Thyroid gland (tissue), 4 donors: Measurements from ENCODE around the gene RUNX2.

Source experiments
- CTCF ChIP-seq, 6 experiments: fragments of 200-600 bp in 3 of 6; fragments of 450-650 bp in 3 of 6; sonication (generic) in 3 of 6; IDR thresholded peaks; one replicate each; pipeline ENCODE4 v1.5.1; 2016 to 2019; ENCODE audit warnings: antibody characterized with exemption in 6 of 6, mild to moderate bottlenecking in 2 of 6, inconsistent platforms in 1 of 6, moderate library complexity in 1 of 6
- POLR2A ChIP-seq, 2 donors: fragments of 450-650 bp; IDR thresholded peaks; one replicate each; pipeline ENCODE4 v1.6.1; 2017; ENCODE audit warnings: antibody characterized with exemption in 2 of 2, mild to moderate bottlenecking in 2 of 2, moderate library complexity in 1 of 2

GRCh38 chr6:45445364-45445748 lies 117.2 kb downstream of the RUNX2 start:
- TF ChIP-seq CTCF (IDR thresholded peaks at IDR 0.05) = no peak
- no peak for TF ChIP-seq POLR2A (IDR thresholded peaks at IDR 0.05)
